BJ (cell line): Measurements from ENCODE around the gene KRT84. TPM values are rescaled to one million over a fixed set of nuclear protein-coding genes. Genes with fewer than 3 reads are reported as not detected.

Experiments used
- CTCF ChIA-PET: fragments of 350-600 bp; formaldehyde crosslinking; extraction: SDS; loops from one replicate; lab custom pipeline; 2021; ENCODE audit warnings: antibody characterized with exemption, inconsistent platforms; lab: Yijun Ruan, JAX
- POLR2A ChIA-PET: fragments of 300-600 bp; sonication (Branson Sonifier 250); formaldehyde crosslinking; extraction: SDS; loops from one replicate; lab custom pipeline; 2021; ENCODE audit warnings: antibody characterized with exemption; lab: Charles Lee
- DNase-seq: peaks from one replicate; pipeline ENCODE4 v3.0.0-alpha.2; 2011; ENCODE audit warnings: low read depth
- H3K27me3 ChIP-seq: 2 replicates; pipeline ENCODE4 v1.6.0; 2011; ENCODE audit warnings: low read length; ENCODE audit not compliant: control insufficient read depth, insufficient read depth
- H3K36me3 ChIP-seq: 2 replicates; pipeline ENCODE4 v1.5.1; 2011; ENCODE audit warnings: low read length; ENCODE audit not compliant: control insufficient read depth, insufficient read depth
- H3K4me3 ChIP-seq: 2 replicates; pipeline ENCODE4 v1.5.1; 2011; ENCODE audit warnings: low read depth, mild to moderate bottlenecking, control low read depth, low read length
- polyA plus RNA-seq: library from polyadenylated mRNA; depleted of rRNA; stranded (reverse); fragments of >200 nt; gene quantifications from 2 replicates; pipeline ENCODE4 v1.2.3, GENCODE V29; 2011
- TF ChIP-seq, protein P1 (sequence below): IDR thresholded peaks from 2 replicates; pipeline ENCODE4 v1.5.1; 2011; ENCODE audit warnings: low read depth, mild to moderate bottlenecking, control low read depth, inconsistent platforms, low read length, moderate library complexity; ENCODE audit not compliant: insufficient read depth

Gene KRT84
- polyA plus RNA-seq, 1 experiment: not detected

GRCh38 chr12:52367876-52368275, 17.6 kb downstream of the KRT84 start:
- H3K27me3 ChIP-seq: peaks cover 21% of the 10 kb centered on the region
- TF ChIP-seq, protein P1, sequence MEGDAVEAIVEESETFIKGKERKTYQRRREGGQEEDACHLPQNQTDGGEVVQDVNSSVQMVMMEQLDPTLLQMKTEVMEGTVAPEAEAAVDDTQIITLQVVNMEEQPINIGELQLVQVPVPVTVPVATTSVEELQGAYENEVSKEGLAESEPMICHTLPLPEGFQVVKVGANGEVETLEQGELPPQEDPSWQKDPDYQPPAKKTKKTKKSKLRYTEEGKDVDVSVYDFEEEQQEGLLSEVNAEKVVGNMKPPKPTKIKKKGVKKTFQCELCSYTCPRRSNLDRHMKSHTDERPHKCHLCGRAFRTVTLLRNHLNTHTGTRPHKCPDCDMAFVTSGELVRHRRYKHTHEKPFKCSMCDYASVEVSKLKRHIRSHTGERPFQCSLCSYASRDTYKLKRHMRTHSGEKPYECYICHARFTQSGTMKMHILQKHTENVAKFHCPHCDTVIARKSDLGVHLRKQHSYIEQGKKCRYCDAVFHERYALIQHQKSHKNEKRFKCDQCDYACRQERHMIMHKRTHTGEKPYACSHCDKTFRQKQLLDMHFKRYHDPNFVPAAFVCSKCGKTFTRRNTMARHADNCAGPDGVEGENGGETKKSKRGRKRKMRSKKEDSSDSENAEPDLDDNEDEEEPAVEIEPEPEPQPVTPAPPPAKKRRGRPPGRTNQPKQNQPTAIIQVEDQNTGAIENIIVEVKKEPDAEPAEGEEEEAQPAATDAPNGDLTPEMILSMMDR: no peak
- H3K4me3 ChIP-seq: no peak overlapping the region
- no peaks in the 10 kb centered on the region for H3K36me3 ChIP-seq
- ChIA-PET POLR2A (no interaction called here), CTCF (interaction anchor here (1.0 to 8.0 kb wide), 6 partner anchors 24 to 514 kb away, joined by 4 to 142 read pairs (median 5); no protein-coding TSS in a partner anchor)
- no peak for DNase-seq

DNA sequence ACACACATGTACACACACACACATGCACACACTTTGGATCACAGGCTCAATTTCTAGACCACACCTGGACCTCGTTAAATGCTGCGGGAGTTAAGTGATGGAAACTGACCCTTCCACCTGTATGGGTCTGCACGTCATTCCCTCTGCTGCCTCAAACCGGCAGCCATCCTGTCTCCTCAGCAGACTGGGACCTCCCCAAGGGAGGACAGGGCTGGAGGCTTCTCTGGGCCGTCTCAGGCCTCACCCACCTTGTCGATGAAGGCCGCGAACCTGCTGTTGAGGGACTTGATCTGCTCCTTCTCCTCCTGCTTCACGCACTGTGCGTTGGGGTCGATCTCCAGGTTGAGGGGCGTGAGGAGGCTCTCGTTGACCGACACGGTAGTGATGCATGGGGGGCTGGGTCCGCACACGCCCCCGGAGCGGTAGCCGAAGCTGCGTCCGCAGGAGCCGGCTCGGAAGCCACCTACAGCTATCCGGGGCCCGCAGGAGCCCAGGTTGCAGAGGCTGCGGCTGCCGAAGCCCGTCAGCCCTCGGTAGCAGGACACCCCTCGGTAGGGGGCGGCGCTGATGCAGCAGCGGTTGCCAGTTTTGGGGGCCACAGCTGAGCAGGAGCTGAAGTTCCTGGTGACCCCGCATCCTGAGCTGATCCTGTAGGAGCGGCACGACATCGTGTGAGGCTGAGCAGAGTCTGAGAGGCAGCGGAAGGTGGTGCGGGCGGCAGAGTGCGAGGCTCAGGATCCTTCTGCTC, 18.5 kb downstream of the KRT84 start, which contains the start of gene KRT85:
Gene KRT85 (minus strand): TSS at position 744 of the 748 bp plus-strand sequence. CDS start 76 bp downstream, at position 668.
- no peak within 1 kb of the TSS for H3K4me3 ChIP-seq
- TF ChIP-seq, protein P1: no peak
- CTCF ChIA-PET: interaction anchor here (0.6 to 8.0 kb wide), 4 partner anchors 39 to 515 kb away, joined by 3 to 142 read pairs (median 24); no protein-coding TSS in a partner anchor
- H3K27me3 ChIP-seq: peaks cover 21% of the 10 kb centered on the region
- no peak for DNase-seq
- POLR2A ChIA-PET: no interaction called here
- no peaks in the 10 kb centered on the region for H3K36me3 ChIP-seq

GRCh38 chr12:52364901-52365489, 20.5 kb downstream of the KRT84 start:
- TF ChIP-seq, protein P1: no peak
- Histone ChIP-seq H3K36me3 (no peaks in the 10 kb centered on the region), H3K4me3 (no peak overlapping the region), H3K27me3 (peaks cover 20% of the 10 kb centered on the region)
- DNase-seq: no peak
- ChIA-PET CTCF (interaction anchor here (0.5 to 2.1 kb wide), 7 partner anchors 10 to 616 kb away, joined by 3 to 9 read pairs (median 3); no protein-coding TSS in a partner anchor), POLR2A (no interaction called here)

DNA sequence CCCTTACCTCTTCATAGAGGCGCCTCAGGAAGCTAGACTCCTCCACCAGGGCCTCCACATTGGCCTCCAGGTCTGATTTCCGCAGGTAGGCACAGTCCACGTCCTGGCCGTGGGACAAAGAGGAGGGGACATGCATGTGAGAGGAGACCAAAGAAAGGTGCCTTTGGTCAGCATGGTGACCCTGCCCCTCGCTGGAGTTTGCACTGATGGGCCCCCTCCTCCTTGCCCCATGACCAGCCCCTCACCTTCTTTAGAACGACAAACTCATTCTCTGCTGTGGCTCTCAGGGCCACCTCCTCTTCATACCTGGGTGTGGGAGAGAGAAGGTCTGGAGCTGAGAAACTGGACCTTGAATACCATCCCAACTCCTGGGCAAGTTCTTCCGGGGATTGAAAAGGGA, 21.4 kb downstream of the KRT84 start:
- TF ChIP-seq, protein P1: no peak
- H3K27me3 ChIP-seq: peaks cover 15% of the 10 kb centered on the region
- H3K36me3 ChIP-seq: no peaks in the 10 kb centered on the region

DNA sequence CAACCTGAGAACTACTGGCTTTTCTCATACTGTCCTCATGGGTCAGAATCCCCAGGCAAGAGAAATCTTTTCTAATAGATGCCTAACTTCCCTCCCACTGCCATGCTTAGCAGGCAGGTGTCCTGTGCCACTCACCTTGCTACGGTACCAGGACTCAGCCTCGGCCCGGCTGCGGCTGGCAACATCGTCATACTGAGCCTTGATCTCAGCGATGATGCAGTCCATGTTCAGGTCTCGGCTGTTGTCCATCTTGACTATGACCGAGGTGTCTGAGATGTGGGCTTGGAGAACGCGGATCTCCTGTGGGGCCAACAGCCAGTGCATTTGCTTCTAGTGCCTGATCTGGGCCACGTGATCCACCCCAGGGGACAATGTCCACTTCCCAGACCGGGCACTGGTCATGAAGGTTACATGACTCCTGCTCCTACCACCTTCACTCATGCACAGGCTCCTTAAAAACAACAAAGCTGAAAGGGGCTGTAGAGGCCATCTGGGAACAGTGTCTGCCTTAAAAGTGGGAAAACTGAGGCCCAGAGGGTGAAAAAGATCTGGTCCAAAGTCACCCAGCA, 22.3 kb downstream of the KRT84 start:
- CTCF ChIA-PET: no interaction called here

More for the DNA sequence above, 21.4 kb downstream of the KRT84 start:
- no peak for DNase-seq
- ChIA-PET POLR2A (no interaction called here), CTCF (interaction anchor here (1.4 to 2.1 kb wide), 3 partner anchors 9 to 521 kb away, joined by 3 to 9 read pairs (median 5); no protein-coding TSS in a partner anchor)
- no peak overlapping the region for H3K4me3 ChIP-seq

More for the DNA sequence above, 22.3 kb downstream of the KRT84 start:
- H3K27me3 ChIP-seq: peaks cover 9% of the 10 kb centered on the region
- no peak overlapping the region for H3K4me3 ChIP-seq
- TF ChIP-seq, protein P1: no peak
- no peaks in the 10 kb centered on the region for H3K36me3 ChIP-seq
- POLR2A ChIA-PET: no interaction called here
- DNase-seq: no peak
